Activated naive CD8-positive, alpha-beta T cell treated with anti-CD3 and anti-CD28 coated beads, Interleukin-2, amount 50 U/mL, for 16 hours (primary cell): Measurements from ENCODE around the gene MEGF6.
"Not testable (repeated sequence)": the region's sequence is repeated elsewhere in the genome, so short reads cannot be mapped to it uniquely, and the experiment has no call there.

ENCODE experiments used
- DNase-seq: peaks from one replicate; pipeline ENCODE4 v3.0.0-alpha.2; 2020; ENCODE audit warnings: low read depth, low spot score

Gene MEGF6

DNA sequence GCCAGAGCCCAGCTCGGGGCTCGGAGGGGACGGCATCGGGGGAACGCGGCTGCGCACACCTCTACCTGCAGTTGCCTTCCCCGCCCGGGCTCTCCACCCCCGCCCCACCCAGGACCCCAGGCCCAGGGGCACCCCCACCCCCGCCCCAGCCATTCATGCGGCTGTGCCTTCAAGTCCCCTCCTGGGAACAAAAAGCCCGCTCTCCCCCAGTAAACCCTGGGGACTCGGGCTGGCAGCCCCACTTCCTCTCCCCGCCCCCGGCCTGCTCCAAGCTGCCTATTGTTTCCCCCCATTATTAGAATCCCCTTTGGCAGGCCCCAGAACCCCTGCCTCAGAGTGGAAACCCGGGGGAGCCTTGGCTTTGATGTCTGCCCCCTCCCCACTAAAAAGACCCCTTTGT is 18.0 kb downstream of the MEGF6 start:
- no peak for DNase-seq

DNA sequence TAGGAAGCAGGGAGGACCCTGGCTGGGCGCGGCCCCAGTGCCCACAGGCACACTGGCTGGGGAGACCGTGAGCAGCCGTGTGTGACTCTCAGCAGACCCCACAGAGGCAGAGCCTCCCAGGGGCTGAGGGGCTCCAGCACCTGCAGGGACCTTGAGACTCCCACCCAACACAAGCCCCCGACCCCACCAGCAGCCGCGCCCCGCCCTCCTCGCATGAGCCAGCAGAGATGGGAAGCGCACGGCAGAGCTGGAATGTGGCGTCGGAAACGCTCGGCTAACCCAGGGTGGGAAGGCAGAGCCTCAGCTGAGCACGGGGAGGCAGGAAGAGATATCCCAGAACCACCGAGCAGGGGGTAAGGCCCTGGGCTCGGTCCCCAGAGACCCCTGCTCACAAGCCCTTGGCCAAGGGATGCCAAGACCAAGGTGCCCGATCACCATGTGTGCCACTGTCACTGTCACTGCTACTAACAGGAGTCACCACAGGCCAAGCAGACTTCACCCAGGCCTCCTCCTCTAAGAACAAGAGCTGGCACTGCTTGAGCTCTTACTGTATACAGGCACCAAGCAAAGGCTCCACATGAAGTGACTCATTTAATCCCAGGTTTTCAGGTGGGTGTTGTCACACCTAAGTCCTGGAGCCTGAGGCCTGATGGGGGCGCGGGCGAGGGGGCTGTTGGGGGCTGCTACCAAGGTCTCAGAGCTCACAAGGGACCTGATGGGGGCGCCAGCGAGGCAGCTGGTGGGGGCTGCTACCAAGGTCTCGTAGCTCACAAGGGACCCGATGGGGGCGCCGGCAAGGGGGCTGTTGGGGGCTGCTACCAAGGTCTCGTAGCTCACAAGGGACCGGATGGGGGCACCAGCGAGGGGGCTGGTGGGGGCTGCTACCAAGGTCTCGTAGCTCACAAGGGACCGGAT is 20.1 kb downstream of the MEGF6 start:
- no peak for DNase-seq

DNA sequence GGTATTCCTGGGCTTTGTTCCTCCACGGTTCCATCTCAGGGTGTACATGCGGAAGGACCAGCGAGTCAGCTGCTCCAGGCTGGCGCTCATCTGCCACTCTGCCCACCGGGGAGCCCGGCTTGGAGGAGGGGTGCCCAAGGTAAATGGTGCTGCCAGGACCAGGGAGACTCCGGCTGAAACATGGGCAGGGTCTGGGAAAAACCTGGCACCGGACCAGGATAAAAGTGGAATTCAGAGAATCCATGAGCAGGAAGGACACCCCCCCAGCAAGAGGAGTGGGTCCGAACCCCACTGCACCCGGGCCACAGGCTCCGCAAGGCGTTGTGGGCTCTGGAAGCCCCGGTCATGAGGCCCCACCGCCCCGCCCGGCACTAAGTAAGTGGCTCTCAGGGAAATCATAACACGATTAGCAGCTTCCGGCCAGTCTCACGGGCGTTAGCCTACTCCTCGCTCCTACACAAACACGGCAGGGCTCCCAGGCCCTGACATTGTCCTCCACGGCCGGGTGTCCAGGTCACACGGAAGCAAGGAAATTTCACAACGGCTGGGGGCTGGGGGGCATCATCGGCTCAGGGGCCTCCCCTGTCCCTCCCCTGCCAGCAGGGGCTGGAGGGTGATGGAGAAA is 21.1 kb downstream of the MEGF6 start:
- no peak for DNase-seq

DNA sequence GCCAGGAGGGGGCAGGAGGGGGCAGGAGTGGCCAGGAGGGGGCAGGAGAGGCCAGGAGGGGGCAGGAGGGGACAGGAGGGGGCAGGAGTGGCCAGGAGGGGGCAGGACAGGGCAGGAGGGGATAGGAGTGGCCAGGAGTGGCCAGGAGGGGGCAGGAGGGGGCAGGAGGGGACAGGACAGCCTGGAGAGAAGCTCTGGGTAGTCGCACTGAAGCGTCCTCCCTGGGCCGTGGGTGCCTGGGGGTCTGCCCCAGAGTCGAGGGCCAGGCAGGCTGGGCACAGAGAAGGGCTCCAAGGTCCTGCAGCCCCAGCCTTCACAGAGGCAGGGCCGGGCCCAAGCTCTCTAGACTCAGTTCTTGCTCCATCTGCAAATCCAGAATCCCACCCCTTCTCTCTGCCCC is 22.9 kb downstream of the MEGF6 start:
- DNase-seq: no peak

DNA sequence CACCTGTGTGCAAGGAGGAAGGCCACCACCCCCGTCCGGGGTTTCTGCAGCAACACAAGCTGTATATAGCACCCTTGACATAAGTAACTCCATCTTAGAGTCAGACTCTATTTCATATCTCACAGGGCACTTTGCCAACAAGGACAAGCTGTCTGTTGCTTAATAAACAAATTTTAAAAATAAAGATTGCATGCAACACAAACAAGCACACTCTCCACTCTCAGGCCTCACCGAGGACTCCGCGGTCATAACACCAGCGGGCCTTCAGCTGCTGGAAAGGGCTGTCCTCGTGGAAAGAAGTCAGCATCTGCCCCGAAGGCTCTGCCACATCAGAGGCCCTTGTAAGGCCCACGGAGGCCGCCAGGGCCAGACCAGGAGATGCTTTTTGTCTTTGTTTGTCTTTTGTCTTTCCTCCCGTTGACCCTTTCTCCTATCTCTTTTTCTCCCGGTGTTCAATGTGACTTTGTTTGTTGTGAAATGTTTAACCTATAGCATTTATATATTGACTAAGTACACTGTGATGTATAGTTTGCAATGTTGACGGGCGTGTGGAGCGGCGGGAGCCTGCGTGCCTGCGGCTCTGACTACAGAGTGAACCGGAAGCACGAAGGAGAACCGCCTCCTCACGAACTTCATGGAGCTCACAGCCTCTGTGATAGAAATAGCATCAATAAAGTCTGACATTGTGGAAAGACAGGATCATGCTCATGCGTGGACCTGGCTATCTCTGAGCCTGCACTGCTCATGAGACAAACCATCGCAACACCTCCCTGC is 24.1 kb downstream of the MEGF6 start:
- no peak for DNase-seq

DNA sequence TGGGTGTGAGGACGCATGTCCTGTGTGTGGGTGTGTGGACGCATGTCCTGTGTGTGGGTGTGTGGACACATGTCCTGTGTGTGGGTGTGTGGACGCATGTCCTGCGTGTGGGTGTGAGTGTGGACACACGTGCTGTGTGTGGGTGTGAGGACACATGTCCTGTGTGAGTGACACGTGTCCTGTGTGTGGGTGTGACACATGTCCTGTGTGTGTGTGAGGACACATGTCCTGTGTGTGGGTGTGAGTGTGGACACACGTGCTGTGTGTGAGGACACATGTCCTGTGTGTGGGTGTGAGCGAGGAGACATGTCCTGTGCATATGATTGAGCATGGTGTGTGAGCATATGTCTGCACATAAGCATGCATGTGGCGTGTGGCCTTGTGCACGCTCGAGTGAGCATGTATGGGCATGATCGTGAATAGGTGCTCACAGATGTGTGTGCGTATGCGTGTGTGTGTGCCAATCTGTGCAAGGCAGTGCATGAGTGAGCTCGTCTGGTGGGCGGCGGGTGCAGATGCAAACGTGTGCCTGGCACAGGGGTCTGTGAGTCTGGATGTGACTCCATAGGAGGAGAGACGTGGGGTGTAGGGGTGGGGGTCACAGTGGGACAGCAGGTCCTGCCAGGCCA is 25.3 kb downstream of the MEGF6 start:
- no peak for DNase-seq

DNA sequence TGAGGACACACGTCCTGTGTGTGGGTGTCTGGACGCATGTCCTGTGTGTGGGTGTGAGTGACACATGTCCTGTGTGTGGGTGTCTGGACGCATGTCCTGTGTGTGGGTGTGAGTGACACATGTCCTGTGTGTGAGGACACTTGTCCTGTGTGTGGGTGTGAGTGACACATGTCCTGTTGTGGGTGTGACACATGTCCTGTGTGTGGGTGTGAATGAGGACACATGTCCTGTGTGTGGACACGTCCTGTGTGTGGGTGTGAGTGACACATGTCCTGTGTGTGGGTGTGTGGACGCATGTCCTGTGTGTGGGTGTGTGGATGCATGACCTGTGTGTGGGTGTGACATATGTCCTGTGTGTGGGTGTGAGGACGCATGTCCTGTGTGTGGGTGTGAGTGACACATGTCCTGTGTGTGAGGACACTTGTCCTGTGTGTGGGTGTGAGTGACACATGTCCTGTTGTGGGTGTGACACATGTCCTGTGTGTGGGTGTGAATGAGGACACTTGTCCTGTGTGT is 25.9 kb downstream of the MEGF6 start:
- DNase-seq: not testable (repeated sequence)

DNA sequence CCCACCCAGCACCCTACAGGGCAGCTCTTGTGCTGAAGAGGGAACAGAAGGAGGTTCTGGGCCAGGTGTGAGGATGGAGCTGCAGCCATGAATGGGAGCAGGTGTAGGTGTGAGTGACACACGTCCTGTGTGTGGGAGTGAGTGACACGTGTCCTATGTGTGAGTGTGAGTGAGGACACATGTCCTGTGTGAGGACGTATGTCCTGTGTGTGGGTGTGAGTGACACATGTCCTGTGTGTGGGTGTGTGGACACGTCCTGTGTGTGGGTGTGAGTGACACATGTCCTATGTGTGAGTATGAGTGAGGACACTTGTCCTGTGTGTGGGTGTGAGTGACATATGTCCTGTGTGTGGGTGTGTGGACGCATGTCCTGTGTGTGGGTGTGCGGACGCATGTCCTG is 26.4 kb downstream of the MEGF6 start:
- no peak for DNase-seq

DNA sequence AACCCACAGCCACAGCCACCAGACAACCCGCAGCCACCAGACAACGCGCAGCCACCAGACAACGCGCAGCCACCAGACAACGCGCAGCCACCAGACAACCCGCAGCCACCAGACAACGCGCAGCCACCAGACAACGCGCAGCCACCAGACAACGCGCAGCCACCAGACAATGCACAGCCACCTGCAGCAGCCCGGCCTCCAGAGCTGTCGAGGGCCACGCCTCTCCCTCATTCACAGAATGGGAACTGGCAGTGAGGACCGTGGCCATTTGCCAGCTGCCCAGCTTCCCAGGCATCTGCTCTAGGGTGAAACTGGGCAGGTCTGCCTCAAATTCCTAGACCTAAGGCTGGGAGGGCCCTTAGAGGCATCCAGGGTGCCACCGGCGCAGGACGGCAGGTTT is 27.6 kb downstream of the MEGF6 start:
- not testable (repeated sequence) for DNase-seq

DNA sequence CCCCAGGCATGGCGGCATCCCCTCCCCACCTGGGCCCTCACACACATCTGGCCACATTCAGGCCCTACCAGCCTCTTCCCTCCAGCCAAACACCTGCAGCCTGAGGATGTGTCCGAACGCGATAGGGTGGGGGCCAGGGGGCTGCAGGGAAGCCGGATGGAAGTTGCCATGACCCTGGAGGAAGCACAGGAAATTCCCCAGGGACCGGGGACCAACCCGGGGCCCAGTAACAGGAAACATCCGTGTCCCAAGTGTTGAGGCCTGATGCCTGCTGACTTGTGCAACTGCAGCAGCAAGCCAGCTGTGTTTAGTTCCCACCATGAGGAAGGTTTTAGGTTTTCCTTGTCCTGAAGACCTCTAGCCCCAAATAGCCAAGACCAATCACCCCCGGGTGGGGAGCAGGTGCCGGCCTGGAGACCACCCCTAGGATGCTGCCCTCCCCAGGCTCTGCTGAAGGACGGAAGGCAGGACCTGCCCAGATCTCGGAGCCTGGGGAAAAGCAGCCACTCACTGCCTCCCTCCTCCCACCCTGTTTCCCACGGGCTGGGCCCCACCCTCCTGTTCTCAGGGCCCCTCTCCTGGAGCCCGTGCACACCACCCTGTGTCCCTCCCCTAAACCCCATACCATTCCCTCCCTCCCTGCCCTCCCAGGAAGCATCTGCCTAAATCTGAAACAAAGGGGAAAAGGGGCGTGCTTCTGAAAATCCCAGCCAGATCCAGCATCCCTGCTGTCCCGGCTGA is 29.8 kb downstream of the MEGF6 start:
- DNase-seq: no peak

DNA sequence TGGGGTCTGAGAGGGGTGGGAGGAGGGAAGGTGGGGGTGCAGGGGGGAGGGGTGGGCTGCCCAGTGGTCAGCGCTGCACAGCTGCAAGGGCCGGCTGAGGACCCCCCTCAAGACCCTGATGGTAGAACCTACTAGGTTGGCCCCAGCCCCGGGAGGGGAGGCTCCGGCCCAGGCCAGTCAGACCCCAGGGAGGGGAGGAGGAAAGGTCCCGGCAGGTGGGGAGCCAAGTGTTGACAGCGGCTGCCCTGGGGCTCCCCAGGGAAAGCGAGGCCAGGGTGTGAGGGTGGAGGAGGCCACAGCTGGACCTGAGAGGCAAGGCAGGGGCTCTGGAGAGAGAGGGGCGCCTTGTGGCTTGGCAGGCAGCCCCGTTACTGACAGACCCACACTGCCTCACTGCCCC is 31.1 kb downstream of the MEGF6 start:
- no peak for DNase-seq

DNA sequence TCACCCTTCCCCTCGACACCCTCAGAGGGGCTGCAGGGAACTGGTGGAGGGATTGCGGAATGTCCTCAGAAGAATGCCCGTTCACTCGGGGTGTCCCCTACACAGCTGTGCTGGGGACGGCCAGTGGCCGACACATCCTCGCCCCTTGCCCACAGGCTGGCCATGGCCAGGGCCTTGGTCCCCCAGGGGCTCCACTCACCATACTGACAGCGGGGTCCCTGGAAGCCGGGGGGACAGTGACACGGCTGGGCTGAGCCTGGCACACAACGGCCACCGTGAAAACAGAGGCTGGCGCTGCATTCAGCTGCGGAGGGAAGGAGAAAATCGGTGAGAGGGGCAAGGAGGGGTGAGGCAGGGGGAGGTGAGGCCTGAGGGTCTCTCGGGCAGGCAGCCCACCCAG is 31.7 kb downstream of the MEGF6 start:
- DNase-seq: no peak

DNA sequence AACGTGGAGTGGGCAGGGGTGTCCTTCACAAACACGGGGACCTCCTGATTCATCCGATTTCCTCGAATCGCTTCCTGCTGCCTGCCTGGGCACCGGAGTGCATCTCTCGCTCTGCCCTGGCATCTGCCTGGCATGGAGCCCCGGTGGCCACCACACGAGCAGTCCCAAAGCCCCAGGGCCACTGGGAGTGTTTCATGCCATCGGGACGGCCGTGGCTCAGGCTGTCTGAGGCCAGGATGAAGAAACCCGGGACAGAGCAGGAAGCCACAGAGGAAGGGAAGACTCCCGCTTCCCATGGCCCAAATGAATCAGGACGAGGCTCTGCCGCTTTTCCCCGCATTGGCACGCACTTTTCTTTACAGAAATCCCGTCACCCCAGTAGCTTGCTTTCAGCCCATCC is 32.4 kb downstream of the MEGF6 start:
- no peak for DNase-seq

DNA sequence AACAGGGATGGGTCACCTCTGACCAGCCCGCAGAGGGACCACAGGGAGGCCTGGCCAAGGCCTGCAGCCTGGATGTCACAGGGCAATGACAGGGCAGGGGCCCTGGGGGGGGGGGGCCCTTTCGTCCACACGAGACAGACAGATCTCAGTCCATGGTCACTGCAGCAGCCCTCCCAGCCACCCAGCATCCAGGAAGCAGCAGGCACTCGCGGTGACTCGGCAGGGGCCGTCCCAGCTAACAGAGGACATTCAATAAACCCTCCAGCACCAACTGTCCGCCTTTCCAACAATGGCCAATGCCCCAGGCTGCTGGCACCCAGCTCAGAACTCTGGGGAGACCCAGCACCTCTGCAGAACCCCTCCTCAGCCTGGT is 32.9 kb downstream of the MEGF6 start:
- no peak for DNase-seq

DNA sequence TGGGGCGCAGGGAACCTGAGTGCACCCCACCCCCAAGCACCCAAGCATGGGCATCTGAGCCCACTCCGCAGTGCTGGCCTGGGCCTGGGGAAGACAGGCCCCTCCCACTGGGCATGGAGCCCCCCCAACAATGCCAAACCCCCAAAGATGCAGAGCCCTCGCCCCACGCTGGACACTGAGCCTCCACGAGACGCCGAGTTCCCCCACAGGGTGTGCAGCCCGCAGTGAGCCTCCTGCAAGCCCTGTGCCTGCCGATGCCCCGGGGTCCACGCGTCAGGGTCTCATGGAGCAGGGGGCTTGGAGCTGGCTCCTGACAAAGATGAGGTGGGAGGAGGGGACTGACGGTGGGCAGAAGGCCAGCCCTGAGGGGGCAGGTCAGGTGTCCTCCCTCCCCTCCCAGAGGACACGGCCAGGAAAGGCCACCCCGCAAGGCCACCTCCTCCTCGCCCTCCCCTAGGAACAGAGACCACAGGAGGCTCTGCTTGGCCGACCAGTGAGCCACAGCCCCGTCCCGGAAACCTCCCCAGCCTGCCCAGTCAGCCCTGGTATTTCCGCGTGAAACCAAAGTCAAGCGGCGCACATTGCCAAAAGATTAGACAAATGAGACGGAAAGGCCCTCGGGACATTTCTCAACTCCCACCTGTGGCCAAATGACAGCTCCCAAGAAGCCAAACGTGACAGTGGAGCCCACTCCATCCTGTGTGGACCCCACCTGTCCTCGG is 33.4 kb downstream of the MEGF6 start:
- DNase-seq: no peak

DNA sequence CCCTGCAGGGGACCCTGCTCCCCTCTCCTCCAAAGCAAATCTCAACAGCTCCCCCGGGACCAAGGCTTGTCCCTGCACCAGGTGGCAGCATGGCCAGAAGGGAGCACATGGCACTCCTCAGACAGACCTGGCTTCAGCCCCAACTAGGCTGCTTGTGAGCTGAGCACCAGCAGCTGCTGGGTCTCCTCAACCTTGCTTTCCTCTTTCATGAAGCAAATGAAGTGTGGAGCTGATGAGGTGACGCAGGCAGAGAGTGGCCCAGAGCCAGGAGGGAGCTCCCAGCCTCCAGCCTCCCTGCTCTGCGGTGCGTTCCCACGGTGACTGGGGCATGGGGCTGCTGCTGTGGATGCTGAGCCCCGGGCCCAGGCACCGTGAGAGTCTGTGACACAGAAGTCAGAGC is 34.0 kb downstream of the MEGF6 start:
- no peak for DNase-seq

DNA sequence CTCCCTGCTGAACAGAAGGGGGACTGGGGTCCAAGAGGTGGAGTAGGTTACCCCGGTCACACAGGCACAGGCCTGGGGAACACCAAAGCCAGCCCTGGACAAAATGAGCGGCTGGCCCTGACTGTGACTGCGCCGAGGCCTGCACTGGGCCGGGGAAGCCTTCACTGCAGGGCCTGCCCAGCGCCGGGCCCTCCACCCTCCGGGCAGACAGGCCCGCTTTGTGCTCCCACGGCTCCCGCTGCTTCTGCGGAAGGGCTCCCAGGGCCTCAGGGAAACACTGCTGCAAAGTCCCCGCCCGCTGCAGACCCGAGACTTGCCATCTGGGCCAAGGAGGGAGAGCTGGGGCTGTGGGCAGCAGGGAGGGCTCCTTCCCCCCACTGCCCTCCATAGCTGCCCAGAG is 35.3 kb downstream of the MEGF6 start:
- DNase-seq: no peak

DNA sequence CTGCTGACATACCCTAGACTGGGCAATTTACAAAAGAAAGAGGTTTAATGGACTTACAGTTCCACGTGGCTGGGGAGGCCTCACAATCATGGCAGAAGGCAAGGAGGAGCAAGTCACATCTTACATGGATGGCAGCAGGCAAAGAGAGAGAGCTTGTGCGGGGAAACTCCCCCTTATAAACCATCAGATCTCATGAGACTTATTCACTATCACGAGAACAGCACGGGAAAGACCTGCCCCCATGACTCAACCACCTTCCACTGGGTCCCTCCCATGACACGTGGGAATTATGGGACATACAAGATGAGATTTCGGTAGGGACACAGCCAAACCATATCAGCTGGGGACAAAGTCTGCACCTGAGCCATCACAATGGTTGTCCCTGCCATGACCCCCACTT is 35.8 kb downstream of the MEGF6 start:
- not testable (repeated sequence) for DNase-seq

DNA sequence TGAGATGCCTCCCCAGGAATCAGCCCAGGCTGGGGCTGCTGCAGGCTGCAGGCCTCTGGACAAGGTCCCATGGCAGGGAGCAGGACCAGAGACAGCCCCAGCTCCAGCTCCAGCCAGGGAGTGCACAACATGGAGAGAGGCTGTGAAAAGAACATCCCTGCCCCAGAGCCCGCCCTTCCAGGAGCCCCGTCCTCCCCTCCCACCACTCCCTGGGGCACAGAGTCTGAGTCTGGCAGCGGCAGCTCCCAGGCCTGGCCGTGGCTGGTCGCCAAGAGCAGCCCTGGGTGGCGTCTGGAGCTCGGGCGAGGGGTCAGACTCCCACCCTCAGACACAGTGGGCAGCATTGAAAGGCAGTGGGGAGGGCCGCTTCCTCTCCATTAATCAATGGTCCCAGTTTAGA is 37.8 kb downstream of the MEGF6 start:
- DNase-seq: no peak

DNA sequence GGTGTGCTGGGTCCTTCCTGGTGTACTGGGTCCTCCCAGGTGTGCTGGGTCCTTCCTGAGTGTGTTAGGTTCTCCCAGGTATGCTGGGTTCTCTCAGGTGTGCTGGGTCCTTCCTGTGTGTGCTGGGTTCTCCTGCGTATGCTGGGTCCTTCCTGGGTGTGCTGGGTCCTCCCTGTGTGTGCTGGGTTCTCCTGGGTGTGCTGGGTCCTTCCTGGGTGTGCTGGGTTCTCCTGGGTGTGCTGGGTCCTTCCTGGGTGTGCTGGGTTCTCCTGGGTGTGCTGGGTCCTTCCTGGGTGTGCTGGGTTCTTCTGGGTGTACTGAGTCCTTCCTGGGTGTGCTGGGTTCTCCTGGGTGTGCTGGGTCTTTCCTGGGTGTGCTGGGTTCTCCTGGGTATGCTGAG is 38.7 kb downstream of the MEGF6 start:
- not testable (repeated sequence) for DNase-seq

DNA sequence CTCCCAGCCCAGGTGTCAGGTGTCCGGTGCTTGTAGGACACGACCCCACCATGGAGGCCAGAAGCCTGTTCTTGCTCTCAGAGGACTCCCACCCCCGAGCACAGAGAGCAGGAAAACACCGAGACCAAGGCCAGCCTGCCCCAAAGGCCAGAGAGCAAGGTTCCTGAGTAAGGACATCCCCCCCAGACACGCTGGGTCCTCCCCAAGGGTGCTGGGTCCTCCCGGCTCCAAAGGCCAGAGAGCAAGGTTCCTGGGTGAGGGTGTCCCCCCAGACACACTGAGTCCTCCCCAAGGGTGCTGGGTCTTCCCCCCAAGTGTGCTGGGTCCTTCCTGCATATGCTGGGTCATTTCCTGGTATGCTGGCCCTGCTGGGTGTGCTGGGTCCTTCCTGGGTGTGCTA is 40.0 kb downstream of the MEGF6 start:
- DNase-seq: no peak
